Activated T-cell treated with anti-CD3 and anti-CD28 coated beads, Interleukin-2, amount 50 U/mL, for 1 hour (primary cell): ENCODE data around the gene SLC16A14.

ENCODE experiments used
- DNase-seq: peaks from one replicate; pipeline ENCODE4 v3.0.0-alpha.2; 2020

SLC16A14 gene

DNA sequence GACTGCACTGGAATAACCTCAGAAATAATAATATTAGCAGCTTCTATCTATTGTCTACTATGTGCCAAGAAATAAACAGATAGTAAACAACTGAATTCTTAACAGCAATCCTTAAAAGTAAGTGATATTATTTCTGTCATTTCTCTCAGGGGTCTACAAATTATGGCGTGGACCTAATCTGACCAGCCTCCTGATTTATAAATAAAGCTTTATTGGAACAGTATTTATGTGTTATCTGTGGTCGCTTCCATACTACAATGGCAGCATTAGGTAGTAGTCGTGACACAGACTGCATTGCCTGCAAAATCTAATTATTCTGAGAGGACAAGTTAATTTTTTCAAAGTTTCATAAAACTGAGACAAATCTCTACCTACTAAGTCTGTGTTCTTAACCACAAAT lies 49.0 kb downstream of the SLC16A14 start:
- no peak for DNase-seq

DNA sequence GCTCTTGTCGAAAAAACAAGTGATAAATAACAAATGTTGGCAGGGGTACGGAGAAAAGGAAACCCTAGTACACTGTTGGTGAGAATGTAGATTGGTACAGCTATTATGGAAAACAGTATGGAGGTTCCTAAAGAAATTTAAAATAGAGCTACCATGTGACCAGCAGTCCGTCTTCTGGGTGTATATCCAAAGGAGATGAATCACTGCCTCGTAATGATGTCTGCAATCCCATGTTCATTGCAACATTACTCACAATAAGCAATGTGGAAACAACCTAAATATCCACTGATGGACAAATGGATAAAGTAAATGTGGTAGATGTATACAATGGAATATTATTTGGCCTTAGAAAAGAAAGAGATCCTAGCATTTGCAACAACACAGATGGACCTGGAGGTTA lies 50.6 kb downstream of the SLC16A14 start:
- DNase-seq, result no peak

DNA sequence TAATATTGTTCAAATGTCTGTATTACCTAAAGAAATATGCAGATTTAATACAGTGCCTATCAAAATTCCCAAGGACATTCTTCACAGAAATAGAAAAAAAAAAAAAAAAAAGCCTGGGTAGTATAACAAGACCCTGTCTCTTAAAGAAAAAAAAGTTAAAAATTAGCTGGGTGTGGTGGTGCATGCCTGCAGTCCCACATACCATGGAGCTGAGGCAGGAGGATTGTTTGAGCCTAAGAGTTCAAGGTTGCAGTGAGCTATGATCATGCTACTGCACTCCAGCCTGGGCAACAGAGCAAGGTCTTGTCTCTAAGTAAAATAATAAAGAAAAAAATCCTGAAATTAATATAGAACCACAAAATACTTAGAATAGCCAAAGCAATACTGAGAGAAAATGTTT lies 51.9 kb downstream of the SLC16A14 start:
- DNase-seq, result no peak

DNA sequence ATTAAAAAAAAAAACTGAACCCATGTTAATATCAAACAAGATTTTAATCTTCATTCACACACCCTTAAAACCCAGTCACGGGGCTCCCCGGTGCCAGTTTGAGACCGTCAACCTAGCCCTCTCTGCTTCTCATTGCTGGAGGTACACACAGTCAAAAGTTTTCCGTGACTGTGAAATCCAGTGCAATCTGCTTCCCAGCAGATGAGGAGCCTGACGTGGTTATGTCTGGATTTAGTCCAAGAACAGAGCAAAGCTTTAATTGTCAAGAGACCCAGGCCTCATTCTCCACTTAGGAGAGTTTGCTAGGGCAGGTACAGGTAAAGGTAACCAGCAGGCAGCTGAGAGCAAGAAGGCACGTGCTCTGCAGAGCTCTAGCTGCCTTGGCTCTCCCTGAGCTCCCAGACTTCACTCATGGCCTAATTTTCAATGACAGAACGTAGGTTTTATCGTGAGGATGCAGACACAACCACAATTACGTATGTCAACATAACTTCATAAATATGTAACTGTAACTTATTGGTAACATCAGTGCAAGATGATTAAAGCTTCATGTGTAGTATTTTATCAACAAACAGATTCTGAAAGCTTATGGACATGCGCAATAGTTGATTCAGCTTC lies 56.3 kb downstream of the SLC16A14 start:
- no peak for DNase-seq

DNA sequence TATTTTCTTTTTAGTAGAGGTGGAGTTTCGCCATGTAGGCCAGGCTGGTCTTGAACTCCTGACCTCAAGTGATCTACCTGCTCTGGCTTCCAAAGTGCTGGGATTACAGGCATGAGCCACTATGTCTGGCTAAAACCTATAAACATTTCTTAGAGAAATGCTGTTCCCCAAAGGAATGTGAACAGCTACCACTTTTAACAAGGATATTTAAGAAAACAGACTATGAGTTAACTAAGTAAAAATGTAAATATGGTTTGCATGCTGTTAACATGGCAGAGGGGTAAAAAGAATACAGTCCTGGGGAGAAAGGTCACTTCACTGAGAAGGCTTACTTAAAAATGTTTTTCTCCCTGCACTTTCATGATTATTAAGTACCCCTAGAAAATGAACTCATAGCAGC lies 57.1 kb downstream of the SLC16A14 start:
- DNase-seq, result no peak

DNA sequence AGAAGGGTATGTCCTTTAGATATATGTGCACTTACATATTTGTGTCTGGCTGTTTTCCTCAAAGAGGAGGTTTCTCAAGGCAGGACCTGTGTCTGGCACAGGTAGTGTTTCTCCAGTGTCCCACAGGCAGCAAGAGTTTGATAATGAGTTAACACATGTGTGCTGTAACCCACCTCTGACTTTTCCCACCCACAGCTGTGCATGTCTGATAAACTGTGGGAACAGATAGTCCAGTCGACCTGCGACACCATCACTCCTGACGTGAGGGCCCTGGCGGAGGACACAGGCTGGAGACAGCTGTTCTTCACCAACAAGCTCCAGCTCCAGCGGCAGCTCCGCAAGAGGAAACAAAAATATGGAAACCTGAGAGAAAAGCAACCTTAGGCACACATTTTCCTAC lies 58.2 kb downstream of the SLC16A14 start:
- DNase-seq, result no peak

DNA sequence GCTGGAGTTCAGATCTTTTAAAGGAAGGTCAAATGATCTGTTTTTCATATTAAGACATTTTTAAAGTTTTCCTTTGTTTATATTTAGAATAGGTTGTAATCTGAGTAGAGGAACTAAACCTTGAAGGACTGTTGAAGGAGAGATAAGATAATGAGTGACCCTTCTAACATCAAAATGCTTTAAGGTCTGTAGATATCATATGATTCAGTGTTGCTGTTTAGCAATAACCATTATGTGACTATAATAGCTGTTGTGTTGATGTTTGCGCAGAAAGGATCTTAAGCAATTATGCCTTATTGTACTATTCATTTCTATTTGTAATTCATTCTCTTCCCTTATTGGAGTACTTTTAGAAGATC lies 60.0 kb downstream of the SLC16A14 start:
- DNase-seq, result no peak

DNA sequence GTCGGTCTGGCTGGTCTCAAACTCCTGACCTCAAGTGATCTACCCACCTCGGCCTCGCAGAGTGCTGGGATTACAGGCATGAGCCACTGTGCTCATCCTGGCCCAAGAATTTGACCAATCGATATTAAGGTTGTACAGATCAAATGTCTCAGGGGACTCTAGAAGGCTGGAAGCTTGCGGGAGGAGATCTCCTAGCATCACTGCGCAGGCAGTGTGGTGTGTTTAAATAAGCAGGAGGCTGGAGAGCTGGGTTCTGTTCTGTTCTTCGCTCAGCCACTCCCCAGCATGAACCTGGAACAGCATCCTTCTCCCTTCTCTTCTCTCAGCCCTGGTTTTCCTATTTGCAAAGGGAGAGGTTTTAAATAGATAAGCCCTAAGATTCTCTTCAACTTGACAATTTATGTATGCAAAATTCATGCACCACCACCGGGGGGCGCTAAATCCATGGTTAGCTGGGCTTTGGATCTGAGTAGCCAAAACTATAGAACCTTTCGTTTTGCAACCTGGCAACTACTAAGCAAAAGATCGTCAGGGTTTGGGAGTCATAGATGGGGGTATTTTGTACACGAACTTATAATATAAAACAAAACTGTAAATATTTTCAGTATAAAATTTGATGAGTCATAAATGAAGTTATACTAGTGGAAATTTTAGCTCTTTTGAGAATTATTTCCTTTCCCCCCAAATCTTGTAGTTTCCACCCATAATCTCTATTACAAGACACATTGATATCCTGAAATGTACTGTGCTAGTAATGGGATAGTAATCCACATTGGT lies 60.6 kb downstream of the SLC16A14 start:
- DNase-seq, result peak; percentile 80

DNA sequence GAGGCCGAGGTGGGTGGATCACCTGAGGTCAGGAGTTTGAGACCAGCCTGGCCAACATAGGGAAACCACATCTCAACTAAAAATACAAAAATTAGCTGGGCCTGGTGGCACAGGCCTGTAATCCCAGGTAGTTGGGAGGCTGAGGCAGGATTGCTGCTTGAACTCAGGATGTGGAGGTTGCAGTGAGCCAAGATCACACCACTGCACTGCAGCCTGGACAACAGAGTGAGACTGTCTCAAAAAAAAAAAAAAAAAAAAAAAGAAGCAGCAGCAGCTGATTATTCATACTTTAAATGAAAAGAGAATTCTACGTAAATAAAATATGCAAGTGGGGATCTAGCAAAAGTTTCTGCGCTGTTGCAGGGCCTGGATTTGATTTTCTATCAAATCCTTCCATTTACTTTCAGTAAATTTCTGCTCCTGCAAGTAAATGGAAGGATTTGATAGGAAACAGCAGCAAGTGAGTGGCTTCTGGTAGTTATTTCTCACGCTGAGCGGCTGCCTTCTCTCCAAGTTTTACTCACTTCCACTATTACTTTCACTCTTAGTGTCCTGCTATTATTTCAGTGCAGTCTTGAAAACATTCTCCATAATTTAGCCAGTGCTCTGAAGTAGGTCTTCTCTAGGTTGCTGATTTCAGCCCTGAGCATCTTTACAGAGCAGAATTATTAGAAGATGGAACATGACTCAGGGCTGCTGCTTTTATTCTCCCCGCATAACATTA lies 68.4 kb downstream of the SLC16A14 start:
- DNase-seq, result no peak

DNA sequence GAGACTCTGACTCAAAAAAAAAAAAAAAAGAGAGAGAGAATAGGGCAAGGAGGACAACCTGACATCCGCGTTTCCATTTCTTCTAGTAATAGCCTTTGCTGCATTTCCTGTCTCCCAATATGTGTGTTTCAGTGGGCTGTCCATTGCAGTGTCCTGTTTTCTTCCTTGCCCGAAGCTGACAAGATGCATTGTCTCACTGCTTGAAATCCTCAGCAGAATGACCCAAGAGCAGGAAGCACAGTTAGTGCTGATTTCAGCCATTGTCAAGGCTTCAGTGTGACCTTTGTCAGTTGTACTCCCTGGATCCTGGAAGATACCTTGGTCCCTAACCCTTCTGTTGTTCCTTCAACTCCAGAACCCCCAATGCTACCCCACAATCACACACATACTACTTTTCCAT lies 71.2 kb downstream of the SLC16A14 start:
- DNase-seq, result no peak

DNA sequence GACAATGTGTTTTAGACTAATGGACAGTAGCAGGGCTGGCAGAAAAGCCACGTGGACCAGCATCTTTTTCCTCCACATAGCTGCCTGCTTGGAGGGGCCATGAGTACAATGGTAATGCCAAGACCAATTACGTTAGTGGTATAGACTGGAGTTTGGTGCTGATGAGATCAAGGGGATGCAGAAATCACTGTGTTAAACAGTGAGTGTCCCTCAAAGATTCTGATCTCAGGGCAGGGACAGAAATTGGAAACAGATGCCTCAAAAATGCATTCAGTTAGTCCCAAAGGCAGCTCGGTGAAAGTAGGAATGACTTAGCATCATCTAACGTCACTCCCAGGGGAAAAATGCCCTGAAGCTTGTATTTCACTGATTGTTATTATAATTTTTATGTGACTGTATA lies 72.4 kb downstream of the SLC16A14 start:
- no peak for DNase-seq

DNA sequence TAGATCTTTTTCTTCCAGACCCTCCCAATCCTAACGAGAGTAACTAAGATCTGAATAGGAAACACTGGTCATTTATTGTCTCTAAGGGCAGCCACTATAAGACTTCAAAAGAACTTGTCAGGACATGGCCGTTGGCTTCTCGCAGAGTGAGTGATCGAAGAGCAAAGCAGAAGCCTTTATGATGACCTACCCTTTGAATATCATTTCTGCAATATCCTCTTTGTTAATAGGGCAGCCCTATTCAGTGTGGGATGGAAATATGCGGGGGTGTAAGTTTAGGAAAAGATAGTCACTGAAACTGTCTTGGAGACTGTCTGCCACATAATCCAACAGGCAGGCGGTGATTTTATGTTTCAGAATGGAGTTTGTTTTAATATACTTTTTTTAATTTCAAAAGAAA lies 75.5 kb downstream of the SLC16A14 start:
- no peak for DNase-seq
